ENCODE results near the gene MPPED1.

MPPED1 gene

GRCh38 chr22:43425976-43426785 lies 14.4 kb downstream of the MPPED1 start:
- no peak for TF ChIP-seq CTCF (IDR thresholded peaks at IDR 0.05; ENCODE audit: low read depth, low read length)
- Histone ChIP-seq H3K36me3 (no peaks in the 10 kb centered on the region), H3K27ac (peak overlapping the region; percentile 10; the same call in 1 of the 2 replicates), H3K4me3 (ENCODE audit: low read depth, low read length) (no peak overlapping the region), H3K9me3 (ENCODE audit: severe bottlenecking) (no peaks in the 10 kb centered on the region), H3K27me3 (ENCODE audit: insufficient read depth, low read depth, severe bottlenecking) (no peaks in the 10 kb centered on the region)
- DNase-seq, result no peak

GRCh38 chr22:43426816-43427215 lies 15.0 kb downstream of the MPPED1 start:
- no peaks in the 10 kb centered on the region for H3K9me3 ChIP-seq (ENCODE audit: severe bottlenecking)
- H3K27me3 ChIP-seq (ENCODE audit: insufficient read depth, low read depth, severe bottlenecking), result no peaks in the 10 kb centered on the region
- no peak overlapping the region for H3K27ac ChIP-seq
- no peak for TF ChIP-seq CTCF (IDR thresholded peaks at IDR 0.05; ENCODE audit: low read depth, low read length)
- H3K36me3 ChIP-seq, result no peaks in the 10 kb centered on the region
- no peak for DNase-seq
- H3K4me3 ChIP-seq (ENCODE audit: low read depth, low read length), result no peak overlapping the region

- Histone ChIP-seq H3K27me3 (ENCODE audit: insufficient read depth, low read depth, severe bottlenecking) (no peaks in the 10 kb centered on the region), H3K4me3 (ENCODE audit: low read depth, low read length) (no peak overlapping the region), H3K27ac (peak overlapping the region; percentile 23; the same call in 1 of the 2 replicates), H3K36me3 (no peaks in the 10 kb centered on the region), H3K9me3 (ENCODE audit: severe bottlenecking) (no peaks in the 10 kb centered on the region)
- DNase-seq, result peak; percentile 71
- peak; percentile 63 for TF ChIP-seq CTCF (IDR thresholded peaks at IDR 0.05; ENCODE audit: low read depth, low read length)
These were observed 15.6 kb downstream of the MPPED1 start for GRCh38 chr22:43427296-43428004.

GRCh38 chr22:43428005-43428485 lies 16.2 kb downstream of the MPPED1 start:
- TF ChIP-seq CTCF (IDR thresholded peaks at IDR 0.05; ENCODE audit: low read depth, low read length), result no peak
- DNase-seq, result peak; percentile 71
- Histone ChIP-seq H3K27me3 (ENCODE audit: insufficient read depth, low read depth, severe bottlenecking) (no peaks in the 10 kb centered on the region), H3K4me3 (ENCODE audit: low read depth, low read length) (no peak overlapping the region), H3K36me3 (no peaks in the 10 kb centered on the region), H3K9me3 (ENCODE audit: severe bottlenecking) (no peaks in the 10 kb centered on the region), H3K27ac (peak overlapping the region; percentile 23; the same call in 1 of the 2 replicates)

- TF ChIP-seq CTCF (IDR thresholded peaks at IDR 0.05; ENCODE audit: low read depth, low read length), result no peak
- H3K9me3 ChIP-seq (ENCODE audit: severe bottlenecking), result no peaks in the 10 kb centered on the region
- no peaks in the 10 kb centered on the region for H3K36me3 ChIP-seq
- no peak for DNase-seq
- no peaks in the 10 kb centered on the region for H3K27me3 ChIP-seq (ENCODE audit: insufficient read depth, low read depth, severe bottlenecking)
- no peak overlapping the region for H3K27ac ChIP-seq
- no peak overlapping the region for H3K4me3 ChIP-seq (ENCODE audit: low read depth, low read length)
These were observed 16.7 kb downstream of the MPPED1 start for GRCh38 chr22:43428521-43428920.

Measured in WERI-Rb-1 (cell line).